C4-2B (cell line): ENCODE measurements around the gene USP2.

Source experiments
- ZFX ChIP-seq: fragments of 450-650 bp; IDR thresholded peaks from 2 replicates; pipeline ENCODE4 v1.6.1; 2017
- TF ChIP-seq, protein P1 (sequence below): fragments of 450-650 bp; conservative IDR thresholded peaks from 2 replicates; pipeline ENCODE4 v1.5.1; 2017; ENCODE audit warnings: mild to moderate bottlenecking

DNA sequence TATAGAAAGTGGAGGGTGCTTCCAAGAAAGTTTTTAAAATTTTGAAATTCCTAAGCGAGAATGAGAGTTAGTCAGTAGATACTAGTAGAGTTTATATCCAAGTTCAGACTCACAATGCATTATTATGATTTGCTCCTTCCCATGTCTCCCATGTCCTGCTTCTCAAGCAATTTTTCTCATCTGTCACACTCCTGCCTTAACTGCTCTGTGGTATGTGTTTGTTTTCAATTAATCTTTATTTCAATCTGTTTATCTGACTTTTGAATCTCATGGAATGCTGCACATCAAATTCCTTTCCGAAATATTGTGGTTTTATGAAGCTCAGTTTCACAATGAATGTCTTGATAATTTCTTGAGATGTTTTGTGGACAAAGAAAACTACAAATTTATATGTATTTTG lies 23.4 kb upstream of the USP2 start:
- TF ChIP-seq, protein P1, sequence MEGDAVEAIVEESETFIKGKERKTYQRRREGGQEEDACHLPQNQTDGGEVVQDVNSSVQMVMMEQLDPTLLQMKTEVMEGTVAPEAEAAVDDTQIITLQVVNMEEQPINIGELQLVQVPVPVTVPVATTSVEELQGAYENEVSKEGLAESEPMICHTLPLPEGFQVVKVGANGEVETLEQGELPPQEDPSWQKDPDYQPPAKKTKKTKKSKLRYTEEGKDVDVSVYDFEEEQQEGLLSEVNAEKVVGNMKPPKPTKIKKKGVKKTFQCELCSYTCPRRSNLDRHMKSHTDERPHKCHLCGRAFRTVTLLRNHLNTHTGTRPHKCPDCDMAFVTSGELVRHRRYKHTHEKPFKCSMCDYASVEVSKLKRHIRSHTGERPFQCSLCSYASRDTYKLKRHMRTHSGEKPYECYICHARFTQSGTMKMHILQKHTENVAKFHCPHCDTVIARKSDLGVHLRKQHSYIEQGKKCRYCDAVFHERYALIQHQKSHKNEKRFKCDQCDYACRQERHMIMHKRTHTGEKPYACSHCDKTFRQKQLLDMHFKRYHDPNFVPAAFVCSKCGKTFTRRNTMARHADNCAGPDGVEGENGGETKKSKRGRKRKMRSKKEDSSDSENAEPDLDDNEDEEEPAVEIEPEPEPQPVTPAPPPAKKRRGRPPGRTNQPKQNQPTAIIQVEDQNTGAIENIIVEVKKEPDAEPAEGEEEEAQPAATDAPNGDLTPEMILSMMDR: no peak
- no peak for TF ChIP-seq ZFX
